H54 (cell line): Measurements from ENCODE around the gene CTRB2.
"Not testable (repeated sequence)": the region's sequence is repeated elsewhere in the genome, so short reads cannot be mapped to it uniquely, and the experiment has no call there.

Experiments used
- DNase-seq: peaks from one replicate; pipeline ENCODE4 v3.0.0; 2011; ENCODE audit warnings: low spot score, mixed read lengths; ENCODE audit not compliant: insufficient read length
- FAIRE-seq: peaks from 3 replicates; lab custom pipeline; 2011; peaks lifted over from hg19 to GRCh38; lab: Jason Lieb, UNC
- POLR2A ChIP-seq: IDR thresholded peaks from 2 replicates; pipeline ENCODE4 v1.6.1; 2011; ENCODE audit warnings: low read depth, mild to moderate bottlenecking, low read length

Gene CTRB2

GRCh38 chr16:75247249-75247648 lies 40.3 kb upstream of the CTRB2 start:
- no peak for TF ChIP-seq POLR2A
- FAIRE-seq (no peak), DNase-seq (no peak)

GRCh38 chr16:75246504-75247205 lies 39.7 kb upstream of the CTRB2 start:
- FAIRE-seq = no peak
- TF ChIP-seq POLR2A = no peak

GRCh38 chr16:75244844-75245758 lies 38.1 kb upstream of the CTRB2 start:
- FAIRE-seq (no peak), DNase-seq (peak; percentile 95)
- TF ChIP-seq POLR2A = peak; percentile 42; the same call in 1 of the 2 replicates

More at GRCh38 chr16:75246504-75247205, 39.7 kb upstream of the CTRB2 start:
- DNase-seq = no peak

- no peak for TF ChIP-seq POLR2A
- no peak for DNase-seq
Observed at GRCh38 chr16:75244225-75244809, 37.4 kb upstream of the CTRB2 start.

GRCh38 chr16:75243667-75244224 lies 36.8 kb upstream of the CTRB2 start:
- DNase-seq (no peak), FAIRE-seq (no peak)
- TF ChIP-seq POLR2A = no peak

More at GRCh38 chr16:75244225-75244809, 37.4 kb upstream of the CTRB2 start:
- no peak for FAIRE-seq

GRCh38 chr16:75242436-75243078 lies 35.6 kb upstream of the CTRB2 start:
- not testable (repeated sequence) for FAIRE-seq, DNase-seq

GRCh38 chr16:75241955-75242354 lies 35.0 kb upstream of the CTRB2 start:
- TF ChIP-seq POLR2A = no peak
- FAIRE-seq = no peak
- no peak for DNase-seq

- FAIRE-seq = no peak
- TF ChIP-seq POLR2A = no peak
- no peak for DNase-seq
Observed at GRCh38 chr16:75241412-75241811, 34.5 kb upstream of the CTRB2 start.

GRCh38 chr16:75240633-75241032 lies 33.7 kb upstream of the CTRB2 start:
- DNase-seq, FAIRE-seq: not testable (repeated sequence)

GRCh38 chr16:75239542-75240122 lies 32.7 kb upstream of the CTRB2 start:
- FAIRE-seq = no peak
- no peak for DNase-seq
- TF ChIP-seq POLR2A = no peak

GRCh38 chr16:75238853-75239541 lies 32.0 kb upstream of the CTRB2 start:
- no peak for TF ChIP-seq POLR2A
- FAIRE-seq = no peak
- DNase-seq = no peak

- no peak for TF ChIP-seq POLR2A
- DNase-seq (no peak), FAIRE-seq (no peak)
Observed at GRCh38 chr16:75238132-75238852, 31.3 kb upstream of the CTRB2 start.
